Transverse colon (tissue), 3 donors: ENCODE data around the gene DLGAP1.

Experiments used
- CTCF ChIP-seq, 5 experiments: fragments of 200-600 bp in 3 of 5; fragments of 450-650 bp in 2 of 5; sonication (generic) in 3 of 5; IDR thresholded peaks; 1 replicate in 2 of 5; 2 replicates in 3 of 5; pipeline ENCODE4 v1.5.1; 2016 to 2017; ENCODE audit warnings: antibody characterized with exemption in 5 of 5, inconsistent platforms in 3 of 5, mild to moderate bottlenecking in 2 of 5, moderate library complexity in 1 of 5
- EP300 ChIP-seq: sonication (generic); formaldehyde crosslinking; IDR thresholded peaks from one replicate; pipeline ENCODE4 v1.6.1; 2017; ENCODE audit warnings: antibody characterized with exemption, low read depth
- POLR2A ChIP-seq: fragments of 450-650 bp; IDR thresholded peaks from one replicate; pipeline ENCODE4 v1.6.1; 2016; ENCODE audit warnings: antibody characterized with exemption, mild to moderate bottlenecking, moderate library complexity

- TF ChIP-seq POLR2A = no peak
- TF ChIP-seq CTCF (IDR thresholded peaks at IDR 0.05) = no peak
- no peak for TF ChIP-seq EP300
Observed at GRCh38 chr18:4204438-4204720, 250.7 kb downstream of the DLGAP1 start.
